HEK293 (cell line): ENCODE results near the gene PRR3.

Experiments used
- CTCF ChIA-PET: fragments of 350-600 bp; formaldehyde crosslinking; extraction: SDS; loops from one replicate; lab custom pipeline; 2021; ENCODE audit warnings: antibody characterized with exemption; lab: Yijun Ruan, JAX
- POLR2A ChIA-PET: fragments of 300-600 bp; formaldehyde crosslinking; extraction: SDS; loops from one replicate; lab custom pipeline; 2020; ENCODE audit warnings: antibody characterized with exemption, inconsistent platforms; lab: Yijun Ruan, JAX
- H3K27ac ChIP-seq: fragments of 200-500 bp; sonication (Bioruptor generic); 2 replicates; pipeline ENCODE4 v1.5.1; 2014; ENCODE audit warnings: low read depth, low read length, control low read depth, inconsistent platforms; ENCODE audit errors: extremely low read depth
- H3K36me3 ChIP-seq, 2 experiments: fragments of 200-500 bp in 1 of 2; sonication (Bioruptor generic) in 1 of 2; 1 replicate in 1 of 2; 2 replicates in 1 of 2; pipeline ENCODE4 v1.5.1; 2014 to 2017; ENCODE audit warnings: inconsistent platforms in 2 of 2, low read length in 2 of 2; ENCODE audit not compliant: control insufficient read depth in 2 of 2, insufficient read depth in 1 of 2
- H3K4me1 ChIP-seq: fragments of 200-500 bp; sonication (Bioruptor generic); 2 replicates; pipeline ENCODE4 v1.5.1; 2014; ENCODE audit warnings: mild to moderate bottlenecking, low read length, inconsistent platforms; ENCODE audit not compliant: control insufficient read depth, insufficient read depth
- H3K4me3 ChIP-seq: 2 replicates; pipeline ENCODE4 v1.5.1; 2011; ENCODE audit warnings: low read depth, mild to moderate bottlenecking, control low read depth, low read length, moderate library complexity
- H3K9me3 ChIP-seq: fragments of 200-500 bp; sonication (Bioruptor generic); 2 replicates; pipeline ENCODE4 v1.5.1; 2014; ENCODE audit warnings: low read depth, low read length, inconsistent platforms; ENCODE audit not compliant: control insufficient read depth, insufficient read depth
- PRDM2 ChIP-seq: fragments of 450-650 bp; formaldehyde crosslinking; IDR thresholded peaks from 2 replicates; pipeline ENCODE4 v1.5.1; 2016; ENCODE audit warnings: missing biosample characterization, missing genetic modification characterization, borderline replicate concordance
- REPIN1 ChIP-seq: fragments of 450-650 bp; formaldehyde crosslinking; IDR thresholded peaks from 2 replicates; pipeline ENCODE4 v1.5.1; 2017; ENCODE audit warnings: missing biosample characterization, missing genetic modification characterization, low read depth
- REST ChIP-seq: fragments of 450-650 bp; formaldehyde crosslinking; IDR thresholded peaks from 2 replicates; pipeline ENCODE4 v1.5.1; 2016; ENCODE audit warnings: missing biosample characterization, missing genetic modification characterization
- TSHZ1 ChIP-seq: fragments of 450-650 bp; formaldehyde crosslinking; IDR thresholded peaks from 2 replicates; pipeline ENCODE4 v1.5.1; 2016; ENCODE audit warnings: missing biosample characterization, missing genetic modification characterization, borderline replicate concordance
- ZFP69B ChIP-seq: fragments of 450-650 bp; formaldehyde crosslinking; IDR thresholded peaks from 2 replicates; pipeline ENCODE4 v1.5.1; 2016; ENCODE audit warnings: missing biosample characterization, missing genetic modification characterization
- ZNF138 ChIP-seq: fragments of 450-650 bp; formaldehyde crosslinking; IDR thresholded peaks from 2 replicates; pipeline ENCODE4 v1.5.1; 2016; ENCODE audit warnings: missing biosample characterization, missing genetic modification characterization, borderline replicate concordance
- ZNF23 ChIP-seq: fragments of 450-650 bp; formaldehyde crosslinking; IDR thresholded peaks from 2 replicates; pipeline ENCODE4 v1.5.1; 2016; ENCODE audit warnings: missing biosample characterization, missing genetic modification characterization, borderline replicate concordance
- ZNF292 ChIP-seq: fragments of 450-650 bp; formaldehyde crosslinking; IDR thresholded peaks from 2 replicates; pipeline ENCODE4 v1.5.1; 2016; ENCODE audit warnings: low read depth, missing biosample characterization, missing genetic modification characterization, borderline replicate concordance
- ZNF37A ChIP-seq: fragments of 450-650 bp; IDR thresholded peaks from 2 replicates; pipeline ENCODE4 v1.5.1; 2018; ENCODE audit warnings: missing biosample characterization, missing genetic modification characterization
- ZNF521 ChIP-seq: fragments of 450-650 bp; formaldehyde crosslinking; IDR thresholded peaks from 2 replicates; pipeline ENCODE4 v1.5.1; 2017; ENCODE audit warnings: missing biosample characterization, mild to moderate bottlenecking, missing genetic modification characterization
- ZNF548 ChIP-seq: fragments of 450-650 bp; formaldehyde crosslinking; IDR thresholded peaks from 2 replicates; pipeline ENCODE4 v1.5.1; 2016; ENCODE audit warnings: missing biosample characterization, missing genetic modification characterization
- ZNF704 ChIP-seq: fragments of 450-650 bp; formaldehyde crosslinking; IDR thresholded peaks from 2 replicates; pipeline ENCODE4 v1.5.1; 2016; ENCODE audit warnings: missing biosample characterization, missing genetic modification characterization
- ZNF785 ChIP-seq: fragments of 450-650 bp; formaldehyde crosslinking; IDR thresholded peaks from 2 replicates; pipeline ENCODE4 v1.5.1; 2016; ENCODE audit warnings: missing biosample characterization, missing genetic modification characterization
- ZSCAN30 ChIP-seq: fragments of 450-650 bp; IDR thresholded peaks from 2 replicates; pipeline ENCODE4 v1.5.1; 2018; ENCODE audit warnings: missing biosample characterization, mild to moderate bottlenecking, missing genetic modification characterization, moderate library complexity
- TF ChIP-seq, protein P1 (sequence below): fragments of 450-650 bp; IDR thresholded peaks from 2 replicates; pipeline ENCODE4 v1.5.1; 2018; ENCODE audit warnings: missing biosample characterization, missing genetic modification characterization

PRR3 gene

GRCh38 chr6:30603961-30604360, 46.9 kb downstream of the PRR3 start:
- H3K36me3 ChIP-seq, result peaks cover 74 to 92% of the 10 kb centered on the region in 2 experiments
- H3K4me1 ChIP-seq, result no peaks in the 10 kb centered on the region
- POLR2A ChIA-PET, result interaction anchor here (1.0 to 14.9 kb wide), 3 partner anchors 10 to 127 kb away, joined by 3 to 197 read pairs (median 5); no protein-coding TSS in a partner anchor
- H3K4me3 ChIP-seq, result no peak overlapping the region
- CTCF ChIA-PET, result interaction anchor here (0.6 to 1.9 kb wide), 4 partner anchors 8 to 208 kb away, joined by 3 to 4 read pairs (median 4); no protein-coding TSS in a partner anchor
- TF ChIP-seq REST, result no peak
- no peak for TF ChIP-seq PRDM2 (tag by site-specific recombination)
- TF ChIP-seq ZNF548 (tag by site-specific recombination), result no peak
- 0 out of 2 replicates have a peak overlapping the region, but pooled peaks have one; percentile 20 for H3K27ac ChIP-seq
- H3K9me3 ChIP-seq, result no peaks in the 10 kb centered on the region

GRCh38 chr6:30610065-30610464, 53.0 kb downstream of the PRR3 start:
- Histone ChIP-seq H3K36me3 (peaks cover 43 to 65% of the 10 kb centered on the region in 2 experiments), H3K27ac (no peak overlapping the region), H3K9me3 (no peaks in the 10 kb centered on the region), H3K4me3 (no peak overlapping the region), H3K4me1 (peaks cover 18% of the 10 kb centered on the region)
- ChIA-PET CTCF (interaction anchor here (0.6 to 1.6 kb wide), 9 partner anchors 12 to 127 kb away, joined by 3 to 28 read pairs (median 3); no protein-coding TSS in a partner anchor), POLR2A (interaction anchor here (0.9 to 1.9 kb wide), 5 partner anchors 11 to 63 kb away, joined by 3 to 25 read pairs (median 4); partner anchors contain the start of gene DHX16)
- TF ChIP-seq, protein P1, sequence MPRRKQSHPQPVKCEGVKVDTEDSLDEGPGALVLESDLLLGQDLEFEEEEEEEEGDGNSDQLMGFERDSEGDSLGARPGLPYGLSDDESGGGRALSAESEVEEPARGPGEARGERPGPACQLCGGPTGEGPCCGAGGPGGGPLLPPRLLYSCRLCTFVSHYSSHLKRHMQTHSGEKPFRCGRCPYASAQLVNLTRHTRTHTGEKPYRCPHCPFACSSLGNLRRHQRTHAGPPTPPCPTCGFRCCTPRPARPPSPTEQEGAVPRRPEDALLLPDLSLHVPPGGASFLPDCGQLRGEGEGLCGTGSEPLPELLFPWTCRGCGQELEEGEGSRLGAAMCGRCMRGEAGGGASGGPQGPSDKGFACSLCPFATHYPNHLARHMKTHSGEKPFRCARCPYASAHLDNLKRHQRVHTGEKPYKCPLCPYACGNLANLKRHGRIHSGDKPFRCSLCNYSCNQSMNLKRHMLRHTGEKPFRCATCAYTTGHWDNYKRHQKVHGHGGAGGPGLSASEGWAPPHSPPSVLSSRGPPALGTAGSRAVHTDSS (tag by site-specific recombination), result no peak
- no peak for TF ChIP-seq TSHZ1 (tag by site-specific recombination)
- no peak for TF ChIP-seq ZNF521 (tag by site-specific recombination)
- no peak for TF ChIP-seq ZSCAN30 (tag by site-specific recombination)
- TF ChIP-seq ZNF23 (tag by site-specific recombination), result no peak
- no peak for TF ChIP-seq ZNF785 (tag by site-specific recombination)
- no peak for TF ChIP-seq ZFP69B (tag by site-specific recombination)
- no peak for TF ChIP-seq ZNF37A (tag by site-specific recombination)
- no peak for TF ChIP-seq ZNF292 (tag by site-specific recombination)
- TF ChIP-seq ZNF704 (tag by site-specific recombination), result no peak
- TF ChIP-seq REPIN1 (tag by site-specific recombination), result no peak
- TF ChIP-seq ZNF138 (tag by site-specific recombination), result no peak
